ENCODE measurements around the gene DPRX.
"Not testable (repeated sequence)": the region's sequence is repeated elsewhere in the genome, so short reads cannot be mapped to it uniquely, and the experiment has no call there.

DPRX gene

DNA sequence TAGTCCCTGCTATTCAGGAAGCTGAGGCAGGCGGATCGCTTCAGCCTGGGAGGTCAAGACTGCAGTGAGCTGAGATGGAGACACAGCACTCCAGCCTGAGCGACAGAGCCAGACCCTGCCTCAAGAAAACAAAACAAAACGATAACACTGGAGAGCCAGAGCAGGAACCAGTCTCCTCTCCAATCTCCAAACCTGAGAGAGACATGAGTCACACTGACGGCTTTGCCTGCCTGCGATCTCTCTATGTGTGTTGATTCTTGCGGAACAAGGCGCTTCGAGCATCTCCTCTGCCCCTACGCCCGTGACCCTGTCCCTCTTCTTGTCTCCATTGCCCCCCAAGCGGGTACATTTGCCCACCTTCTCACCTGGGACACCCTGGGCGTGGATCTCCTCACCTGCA is 15.6 kb downstream of the DPRX start:
- no peak for DNase-seq

DNA sequence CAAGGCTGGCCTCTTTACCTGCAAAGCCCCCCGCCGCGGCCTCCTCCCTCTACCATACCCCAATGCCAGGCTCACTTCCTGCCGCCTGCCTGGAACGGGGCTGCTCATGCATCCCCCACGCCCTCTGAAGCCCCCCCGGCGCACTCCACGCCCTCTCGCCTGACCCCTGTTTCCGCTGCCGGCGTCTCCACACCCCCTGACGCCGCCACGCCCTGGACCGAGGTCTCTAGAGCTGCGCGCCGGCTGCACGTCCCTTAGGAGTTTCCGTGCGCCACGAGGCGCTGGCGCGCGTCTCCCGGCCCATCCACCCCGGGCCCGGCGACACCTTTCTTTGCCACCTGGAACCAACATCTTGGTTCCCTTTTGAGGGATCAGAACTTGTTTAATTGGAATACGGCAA is 16.0 kb downstream of the DPRX start:
- DNase-seq = no peak

DNA sequence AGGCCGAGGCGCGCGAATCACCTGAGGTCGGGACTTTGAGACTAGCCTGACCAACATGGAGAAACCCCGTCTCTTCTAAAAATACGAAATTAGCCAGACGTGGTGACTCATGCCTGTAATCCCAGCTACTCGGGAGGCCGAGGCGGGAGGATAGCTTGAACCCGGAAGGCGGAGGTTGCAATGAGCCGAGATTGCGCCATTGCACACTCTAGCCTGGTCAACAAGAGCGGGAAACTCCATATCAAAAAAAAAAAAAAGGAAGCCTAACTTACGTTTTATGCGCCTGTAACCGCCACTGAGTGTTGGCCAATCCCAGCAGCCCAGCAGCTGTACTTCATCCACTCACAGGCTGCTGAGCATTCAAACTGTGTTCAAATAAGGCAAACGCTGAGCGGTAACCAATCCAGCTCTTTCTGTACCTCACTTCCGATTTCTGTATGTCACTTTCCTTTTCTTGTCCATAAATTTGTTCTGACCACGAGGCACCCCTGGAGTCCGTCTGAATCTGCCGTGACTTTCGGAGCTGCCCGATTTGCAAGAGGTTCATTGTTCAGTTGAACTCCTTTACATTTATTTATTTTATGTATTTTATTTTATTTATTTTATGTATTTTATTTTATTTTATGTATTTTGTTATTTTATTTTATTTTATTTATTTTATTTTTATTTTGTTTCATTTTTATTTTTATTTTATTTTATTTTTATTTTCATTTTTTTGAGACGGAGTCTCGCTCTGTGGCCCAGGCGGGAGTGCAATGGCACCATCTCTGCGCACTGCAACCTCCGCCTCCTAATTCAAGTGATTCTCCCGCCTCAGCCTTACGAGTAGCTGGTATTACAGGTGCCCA is 18.2 kb downstream of the DPRX start:
- no peak for DNase-seq

DNA sequence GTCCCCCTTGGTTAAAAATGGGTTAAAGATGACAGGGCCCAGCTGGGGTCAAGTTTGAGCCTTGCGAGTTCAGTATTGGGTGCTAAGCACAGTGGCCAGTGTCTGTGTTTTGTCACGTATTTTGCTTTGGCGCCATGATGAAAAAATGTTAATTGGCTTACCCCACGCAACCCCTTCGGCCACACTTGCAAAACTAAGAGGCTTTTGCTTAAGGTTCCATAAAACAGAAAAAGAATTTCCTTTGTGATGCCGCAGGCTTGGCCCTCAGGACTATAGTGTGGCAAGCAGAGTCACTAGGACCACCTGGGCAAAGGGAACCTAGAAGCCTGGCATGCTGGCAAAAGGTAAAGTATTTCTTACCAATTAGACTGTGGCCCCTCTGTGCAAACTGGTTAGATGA is 20.7 kb downstream of the DPRX start:
- DNase-seq = no peak

DNA sequence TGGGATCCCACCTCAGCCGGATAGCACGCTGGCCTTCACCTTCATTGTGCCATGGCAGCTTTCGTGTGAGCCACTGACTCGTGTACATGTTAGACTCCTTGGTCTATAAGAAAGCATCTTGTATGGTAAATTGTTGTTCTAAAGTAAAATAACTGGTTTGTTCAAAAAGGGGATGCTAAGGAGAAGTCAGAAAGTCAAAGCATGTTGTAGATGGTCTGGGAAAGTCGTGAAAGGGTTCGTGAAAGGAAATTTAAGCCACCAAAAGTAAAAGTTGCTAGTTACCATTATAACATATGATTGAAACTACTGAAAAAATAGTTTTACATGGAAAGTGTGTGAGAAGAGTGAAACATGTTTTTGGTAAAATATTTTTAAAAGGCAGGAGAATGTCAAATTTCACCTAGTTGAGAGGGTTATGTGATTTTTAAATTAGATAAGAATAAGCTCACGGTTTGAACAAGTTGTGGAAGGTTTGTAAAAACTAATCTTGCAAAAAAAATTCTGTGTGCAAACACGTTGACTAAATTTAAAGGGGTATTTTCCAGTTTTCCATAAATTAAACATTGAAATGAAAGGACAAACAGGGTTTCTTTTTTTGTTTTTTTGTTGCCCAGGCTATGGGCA is 23.4 kb downstream of the DPRX start:
- no peak for DNase-seq

DNA sequence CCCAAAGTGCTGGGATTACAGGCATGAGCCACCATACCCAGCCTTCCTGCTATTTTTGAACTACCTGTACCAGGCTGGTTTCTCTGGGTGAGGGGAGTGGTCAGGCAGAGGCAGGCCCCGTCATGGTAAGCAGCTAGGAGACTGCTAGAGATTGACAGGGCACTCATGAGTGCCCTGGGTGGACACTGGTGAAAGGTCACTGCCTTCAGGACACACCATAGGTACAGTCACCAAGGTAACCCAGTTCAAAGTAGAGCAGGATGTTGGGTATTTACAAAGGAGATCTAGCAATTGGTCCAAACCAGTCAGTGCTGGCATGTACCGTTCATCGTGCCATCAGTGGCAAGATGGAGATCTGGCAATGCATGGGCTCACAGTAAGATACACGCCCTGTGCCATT is 25.5 kb downstream of the DPRX start:
- no peak for DNase-seq

DNA sequence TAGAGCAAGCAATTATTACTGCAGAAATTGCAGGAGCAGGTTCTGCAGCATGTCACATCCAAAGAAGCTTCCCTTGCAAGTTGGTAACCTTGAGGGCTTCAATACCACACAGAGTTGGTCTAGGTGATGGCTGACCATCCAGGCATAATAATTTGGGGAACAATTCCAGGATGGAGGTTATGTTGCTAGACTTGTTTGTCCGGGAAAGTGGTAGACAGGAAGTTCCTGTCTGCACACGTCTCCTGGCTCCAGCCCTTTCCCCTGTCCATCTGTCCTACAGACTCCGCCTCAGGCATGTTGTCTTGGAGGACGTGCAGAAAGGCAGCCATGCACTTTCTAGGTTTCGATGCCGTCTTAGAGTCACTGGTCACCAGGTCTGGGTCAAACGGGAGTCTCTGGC is 26.0 kb downstream of the DPRX start:
- no peak for DNase-seq

DNA sequence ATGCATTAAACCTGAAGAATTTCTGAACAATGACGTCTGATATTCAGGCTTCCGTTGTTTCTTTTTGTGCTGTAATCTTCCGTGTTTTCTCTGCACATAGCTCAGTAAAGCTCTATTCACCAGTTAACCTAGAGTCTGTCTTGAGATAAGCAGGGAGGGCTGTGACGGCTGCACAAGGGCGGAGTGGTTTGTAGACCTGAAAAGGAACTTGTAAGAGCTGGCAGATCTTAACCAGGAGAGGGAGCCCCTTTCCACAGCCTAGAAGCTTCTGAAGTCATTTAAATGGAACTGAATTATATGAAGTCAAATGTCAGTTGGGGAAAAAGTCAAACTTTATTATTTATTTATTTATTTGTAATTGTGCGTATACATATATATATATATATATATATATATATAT is 27.5 kb downstream of the DPRX start:
- no peak for DNase-seq

DNA sequence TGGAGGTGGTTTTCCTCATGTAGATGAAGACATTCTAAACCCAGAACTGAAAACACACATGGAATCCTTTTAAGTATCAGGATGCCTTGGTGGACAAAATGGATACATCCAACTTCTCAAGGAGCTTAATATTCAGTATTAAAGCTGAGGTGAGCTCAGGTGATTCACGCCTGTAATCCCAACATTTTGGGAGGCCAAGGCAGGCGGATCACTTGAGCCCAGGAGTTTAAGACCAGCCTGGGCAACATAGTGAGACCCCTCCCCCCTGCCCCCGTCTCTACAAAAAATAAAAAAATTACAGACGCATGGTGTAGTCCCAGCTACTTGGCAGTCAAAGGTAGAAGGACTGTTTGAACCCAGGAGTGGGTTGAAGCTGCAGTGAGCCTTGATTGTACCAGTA is 28.8 kb downstream of the DPRX start:
- DNase-seq = no peak

DNA sequence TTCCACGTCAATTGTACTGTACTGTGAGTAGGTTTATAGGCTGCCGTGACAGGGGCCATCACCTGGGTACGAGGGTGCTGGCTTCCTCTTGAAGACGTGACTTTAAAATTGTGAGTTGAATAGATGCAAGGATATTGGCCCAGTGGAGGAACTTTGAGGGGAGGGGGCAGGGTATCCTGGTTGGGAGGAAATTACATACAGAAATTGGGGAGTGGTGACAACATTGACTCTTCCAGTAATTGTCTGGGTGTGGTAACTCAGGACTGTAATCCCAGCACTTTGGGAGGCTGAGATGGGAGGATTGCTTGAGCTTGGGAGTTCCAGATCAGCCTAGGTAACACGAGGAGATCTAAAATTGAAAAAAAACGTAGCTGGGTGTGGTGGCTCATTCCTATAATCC is 30.4 kb downstream of the DPRX start:
- DNase-seq = no peak

DNA sequence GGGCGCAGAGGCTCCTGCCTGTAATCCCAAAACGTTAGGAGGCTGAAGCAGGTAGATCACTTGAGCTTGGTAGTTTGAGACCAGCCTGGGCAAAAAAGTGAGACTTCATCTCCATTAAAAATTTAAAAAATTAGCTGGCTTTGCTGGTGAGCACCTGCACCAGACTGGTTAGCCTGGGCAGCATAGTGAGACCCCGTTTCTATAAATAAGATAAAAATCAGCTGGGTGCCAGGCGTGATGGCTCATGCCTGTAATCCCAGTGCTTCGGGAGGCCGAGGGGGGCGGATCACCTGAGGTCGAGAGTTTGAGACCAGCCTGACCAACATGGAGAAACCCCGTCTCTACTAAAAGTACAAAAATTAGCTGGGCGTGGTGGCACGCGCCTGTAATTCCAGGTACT is 32.4 kb downstream of the DPRX start:
- DNase-seq = no peak

DNA sequence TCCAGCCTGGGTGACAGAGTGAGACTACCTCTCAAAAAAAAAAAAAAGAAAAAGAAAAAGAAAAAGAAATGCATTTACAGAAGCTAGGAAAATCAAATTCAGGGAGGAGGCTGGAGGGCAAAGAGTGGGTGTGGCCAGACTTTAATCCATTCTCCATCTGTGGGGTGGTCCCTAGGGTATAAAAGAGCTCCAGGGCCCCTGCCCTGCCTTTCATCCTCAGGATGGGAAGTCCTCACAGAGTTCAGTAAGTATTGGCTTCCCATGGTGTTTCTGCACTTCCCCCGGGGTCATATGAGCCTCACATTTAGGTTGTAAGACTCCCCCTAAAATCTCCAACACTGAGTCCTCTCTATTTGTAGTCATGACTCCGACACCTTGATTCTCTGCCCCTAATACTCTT is 33.0 kb downstream of the DPRX start:
- DNase-seq = no peak

DNA sequence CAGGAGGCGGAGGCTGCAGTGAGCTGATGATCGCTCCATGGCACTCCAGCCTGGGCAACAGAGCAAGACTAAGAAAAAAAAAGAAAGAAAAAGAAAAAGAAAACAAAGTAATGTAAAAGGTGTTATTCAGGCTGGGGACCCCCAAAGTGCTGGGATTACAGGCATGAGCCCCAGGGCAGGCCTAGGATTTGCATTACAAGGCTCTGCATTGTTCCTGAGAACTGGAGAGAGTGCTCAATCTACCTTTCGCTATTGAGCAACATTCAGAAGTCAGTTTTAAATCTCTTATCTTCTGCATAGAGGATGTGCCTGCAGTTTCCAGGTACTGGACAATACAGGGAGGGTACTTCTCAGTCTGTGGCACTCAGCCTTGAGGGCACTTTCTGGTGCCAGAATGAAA is 34.5 kb downstream of the DPRX start:
- DNase-seq = not testable (repeated sequence)

DNA sequence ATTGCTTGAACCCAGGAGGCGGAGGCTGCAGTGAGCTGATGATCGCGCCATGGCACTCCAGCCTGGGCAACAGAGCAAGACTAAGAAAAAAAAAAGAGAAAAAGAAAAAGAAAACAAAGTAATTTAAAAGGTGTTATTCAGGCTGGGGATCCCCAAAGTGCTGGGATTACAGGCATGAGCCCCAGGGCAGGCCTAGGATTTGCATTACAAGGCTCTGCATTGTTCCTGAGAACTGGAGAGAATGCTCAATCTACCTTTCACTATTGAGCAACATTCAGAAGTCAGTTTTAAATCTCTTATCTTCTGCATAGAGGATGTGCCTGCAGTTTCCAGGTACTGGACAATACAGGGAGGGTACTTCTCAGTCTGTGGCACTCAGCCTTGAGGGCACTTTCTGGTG is 37.0 kb downstream of the DPRX start:
- DNase-seq = not testable (repeated sequence)

DNA sequence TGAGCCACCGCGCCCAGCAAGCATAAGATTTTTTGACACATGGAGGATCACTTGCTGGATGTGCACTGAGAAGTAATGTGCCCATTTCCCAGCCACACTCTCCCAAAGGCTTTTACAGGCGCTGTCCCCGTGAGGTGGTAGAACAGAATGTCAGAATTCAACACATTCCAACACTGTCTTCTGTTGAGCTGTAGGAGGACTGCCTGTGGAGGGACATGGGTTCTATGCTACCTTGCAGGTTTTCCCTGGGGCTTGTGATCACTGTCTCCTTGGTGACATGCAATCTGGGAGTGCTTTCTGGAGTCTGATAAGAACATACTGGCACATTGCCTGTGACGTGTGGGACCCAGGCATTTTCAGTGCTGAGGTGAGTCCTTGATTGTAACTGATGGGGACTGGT is 38.5 kb downstream of the DPRX start:
- DNase-seq = no peak

DNA sequence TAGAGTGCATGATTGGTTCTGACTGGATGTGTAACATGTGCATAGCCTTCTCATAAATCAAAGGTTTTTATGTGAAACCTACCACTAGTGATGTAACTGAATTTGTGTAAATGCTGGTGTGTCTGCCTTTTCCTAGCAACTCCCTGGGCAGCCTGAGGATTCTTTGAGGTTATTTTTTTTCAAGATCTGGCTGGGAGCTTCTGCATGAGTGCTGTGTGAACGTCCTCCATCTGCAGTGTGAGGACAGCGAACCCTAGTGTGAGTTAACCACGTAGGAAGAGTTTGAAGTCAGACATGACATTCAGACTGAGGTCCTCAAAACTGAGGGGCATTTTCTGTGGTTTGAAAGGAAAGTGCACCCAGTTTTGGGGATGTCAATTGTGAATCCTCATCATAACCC is 39.9 kb downstream of the DPRX start:
- DNase-seq = no peak
